Measurements from ENCODE around the gene MPDZ. TPM values are rescaled to one million over a fixed set of nuclear protein-coding genes. Genes with fewer than 3 reads are reported as not detected.
A peak's percentile ranks its signal among the peaks of the same experiment; 100 is the strongest.

Gene MPDZ
- total RNA-seq, 2 donors from 2014 or later = 26.9 to 61.5 TPM

DNA sequence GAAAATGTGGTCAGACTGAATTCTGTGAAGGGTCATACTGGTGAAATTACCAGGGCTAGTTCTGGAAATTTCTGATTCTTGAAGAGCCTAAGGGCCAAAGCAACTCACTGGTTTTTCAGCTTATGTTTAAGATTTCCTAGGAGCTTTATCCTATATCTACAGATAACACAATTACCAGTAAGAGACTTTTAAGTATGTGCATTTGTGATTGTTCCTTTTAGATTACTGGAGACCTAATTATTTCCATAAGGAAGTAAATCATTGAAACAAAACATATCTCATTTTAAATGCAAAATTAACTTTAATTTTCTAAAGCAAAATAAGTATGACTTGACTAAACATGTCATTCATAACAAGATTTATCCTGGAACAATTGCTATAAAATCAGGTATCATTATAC is 134.2 kb downstream of the MPDZ start:
- H3K9me3 ChIP-seq = no peaks in the 10 kb centered on the region
- no peak overlapping the region for H3K27ac ChIP-seq
- no peak overlapping the region for H3K4me3 ChIP-seq
- no peaks in the 10 kb centered on the region for H3K27me3 ChIP-seq (replicated peaks; ENCODE audit: insufficient read depth)
- no peaks in the 10 kb centered on the region for H3K4me1 ChIP-seq (replicated peaks)
- DNase-seq (ENCODE audit: low spot score) = no peak
- no peaks in the 10 kb centered on the region for H3K36me3 ChIP-seq
- TF ChIP-seq POLR2A (IDR thresholded peaks at IDR 0.05) (no peak), POLR2AphosphoS5 (IDR thresholded peaks at IDR 0.05) (no peak)
- TF ChIP-seq, protein P1, sequence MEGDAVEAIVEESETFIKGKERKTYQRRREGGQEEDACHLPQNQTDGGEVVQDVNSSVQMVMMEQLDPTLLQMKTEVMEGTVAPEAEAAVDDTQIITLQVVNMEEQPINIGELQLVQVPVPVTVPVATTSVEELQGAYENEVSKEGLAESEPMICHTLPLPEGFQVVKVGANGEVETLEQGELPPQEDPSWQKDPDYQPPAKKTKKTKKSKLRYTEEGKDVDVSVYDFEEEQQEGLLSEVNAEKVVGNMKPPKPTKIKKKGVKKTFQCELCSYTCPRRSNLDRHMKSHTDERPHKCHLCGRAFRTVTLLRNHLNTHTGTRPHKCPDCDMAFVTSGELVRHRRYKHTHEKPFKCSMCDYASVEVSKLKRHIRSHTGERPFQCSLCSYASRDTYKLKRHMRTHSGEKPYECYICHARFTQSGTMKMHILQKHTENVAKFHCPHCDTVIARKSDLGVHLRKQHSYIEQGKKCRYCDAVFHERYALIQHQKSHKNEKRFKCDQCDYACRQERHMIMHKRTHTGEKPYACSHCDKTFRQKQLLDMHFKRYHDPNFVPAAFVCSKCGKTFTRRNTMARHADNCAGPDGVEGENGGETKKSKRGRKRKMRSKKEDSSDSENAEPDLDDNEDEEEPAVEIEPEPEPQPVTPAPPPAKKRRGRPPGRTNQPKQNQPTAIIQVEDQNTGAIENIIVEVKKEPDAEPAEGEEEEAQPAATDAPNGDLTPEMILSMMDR (IDR thresholded peaks at IDR 0.05) = no peak
- intact Hi-C loops (cut with DNase I) = no loop called here

DNA sequence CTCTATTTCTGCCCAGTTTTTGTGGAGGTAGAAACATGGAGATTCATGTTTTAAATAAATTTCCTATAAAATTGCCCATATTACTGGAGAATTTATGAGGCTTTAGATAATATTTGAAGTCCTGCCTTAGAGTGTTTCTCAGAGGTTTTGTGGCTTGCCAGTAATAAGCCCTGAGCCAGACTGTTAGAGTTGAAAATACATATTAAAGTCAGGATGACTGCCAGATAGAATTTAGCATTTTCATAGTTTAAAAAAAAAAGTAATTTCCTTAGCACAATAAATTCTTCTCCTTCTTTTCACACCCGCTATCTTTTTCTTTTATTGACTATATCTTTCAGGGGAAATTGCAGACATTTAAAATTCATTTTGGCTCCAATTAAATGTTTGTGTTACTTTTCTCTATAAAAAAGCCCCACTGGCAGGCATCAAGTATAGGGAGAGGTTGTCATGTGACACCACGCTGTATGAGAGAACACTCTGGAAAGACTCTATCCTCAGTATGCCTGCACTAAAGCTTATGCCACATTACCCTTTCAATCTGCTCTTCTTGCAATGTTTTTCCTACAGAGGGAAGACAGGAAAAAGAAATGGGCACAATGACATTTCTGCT is 135.2 kb downstream of the MPDZ start:
- Histone ChIP-seq H3K9me3 (no peaks in the 10 kb centered on the region), H3K27me3 (replicated peaks; ENCODE audit: insufficient read depth) (no peaks in the 10 kb centered on the region), H3K27ac (peak overlapping the region in 1 of 2 donors; percentile 5), H3K36me3 (no peaks in the 10 kb centered on the region), H3K4me1 (replicated peaks) (no peaks in the 10 kb centered on the region), H3K4me3 (no peak overlapping the region)
- intact Hi-C loops (cut with DNase I) = no loop called here
- TF ChIP-seq POLR2A (IDR thresholded peaks at IDR 0.05) (no peak), POLR2AphosphoS5 (IDR thresholded peaks at IDR 0.05) (peak; percentile 11)
- TF ChIP-seq, protein P1 (IDR thresholded peaks at IDR 0.05) = no peak
- 21% methylated on average over 2 of the region's 2 CpGs for WGBS
- DNase-seq (ENCODE audit: low spot score) = no peak

DNA sequence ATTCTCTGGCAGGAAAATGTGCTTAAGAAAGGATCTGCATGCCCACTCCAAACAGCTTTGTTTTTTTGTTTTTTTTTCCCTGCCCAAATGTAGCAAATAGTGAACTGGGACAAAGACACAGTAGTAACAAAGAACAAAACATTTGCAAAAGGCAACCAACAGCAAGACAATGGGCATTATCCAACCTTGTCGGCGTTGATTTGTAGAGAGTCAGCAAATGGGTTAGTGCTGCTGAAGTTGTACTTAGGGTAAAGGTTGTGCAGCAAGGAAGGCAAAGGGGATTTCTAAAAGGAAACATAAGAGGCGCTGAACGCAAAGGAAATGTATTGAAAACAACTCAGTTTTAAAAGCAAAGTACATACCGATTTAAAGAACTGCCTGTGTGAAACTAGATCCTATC is 136.2 kb downstream of the MPDZ start:
- Histone ChIP-seq H3K9me3 (no peaks in the 10 kb centered on the region), H3K27ac (no peak overlapping the region), H3K4me1 (replicated peaks) (no peaks in the 10 kb centered on the region), H3K27me3 (replicated peaks; ENCODE audit: insufficient read depth) (no peaks in the 10 kb centered on the region), H3K4me3 (no peak overlapping the region), H3K36me3 (no peaks in the 10 kb centered on the region)
- WGBS = 57% methylated on average over 5 of the region's 5 CpGs
- TF ChIP-seq POLR2A (IDR thresholded peaks at IDR 0.05) (no peak), POLR2AphosphoS5 (IDR thresholded peaks at IDR 0.05) (no peak)
- TF ChIP-seq, protein P1 (IDR thresholded peaks at IDR 0.05) = no peak
- DNase-seq (ENCODE audit: low spot score) = no peak
- intact Hi-C loops (cut with DNase I) = no loop called here

DNA sequence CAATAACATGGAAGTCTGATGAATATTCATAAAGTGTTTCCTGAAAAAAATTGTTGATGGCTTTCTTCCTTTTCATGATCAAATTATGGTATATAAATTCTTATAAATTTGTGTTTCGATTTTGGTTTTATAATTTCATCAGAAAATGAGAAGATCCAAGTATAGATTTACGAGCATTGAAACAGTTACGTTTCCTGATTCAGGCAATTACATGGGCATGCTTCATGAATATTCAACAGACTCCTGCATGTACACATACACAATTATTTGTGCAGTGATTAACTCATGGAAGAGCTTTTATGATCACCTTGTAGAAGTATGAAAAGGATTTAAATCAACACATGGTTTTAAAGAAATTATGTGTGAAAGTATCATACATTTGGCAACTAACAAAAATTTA is 136.7 kb downstream of the MPDZ start:
- no peak overlapping the region for H3K4me3 ChIP-seq
- no peaks in the 10 kb centered on the region for H3K36me3 ChIP-seq
- H3K4me1 ChIP-seq (replicated peaks) = no peaks in the 10 kb centered on the region
- WGBS = 90% methylated on average over 3 of the region's 3 CpGs
- intact Hi-C loops (cut with DNase I) = no loop called here
- no peaks in the 10 kb centered on the region for H3K9me3 ChIP-seq
- no peaks in the 10 kb centered on the region for H3K27me3 ChIP-seq (replicated peaks; ENCODE audit: insufficient read depth)
- no peak for TF ChIP-seq POLR2AphosphoS5 (IDR thresholded peaks at IDR 0.05)
- TF ChIP-seq, protein P1 (IDR thresholded peaks at IDR 0.05) = no peak
- TF ChIP-seq POLR2A (IDR thresholded peaks at IDR 0.05) = no peak
- DNase-seq (ENCODE audit: low spot score) = no peak
- no peak overlapping the region for H3K27ac ChIP-seq

DNA sequence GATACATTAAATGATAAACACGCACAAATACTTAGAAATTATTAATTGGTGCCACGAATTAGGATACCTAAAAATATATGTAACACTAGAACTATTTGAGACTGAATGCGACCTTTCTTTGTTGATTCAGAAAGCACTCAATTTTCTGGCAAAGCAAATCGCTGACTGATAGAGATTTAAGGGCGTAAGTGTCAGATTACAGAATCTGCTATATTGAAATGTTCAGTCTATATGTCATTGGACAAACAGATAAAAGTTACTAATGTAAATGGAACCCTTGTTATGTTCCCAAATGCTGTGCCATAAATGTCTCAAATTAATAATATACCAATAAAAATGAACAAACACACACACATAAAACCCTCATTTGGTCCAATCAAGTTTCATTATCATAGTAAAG is 137.9 kb downstream of the MPDZ start:
- no peaks in the 10 kb centered on the region for H3K27me3 ChIP-seq (replicated peaks; ENCODE audit: insufficient read depth)
- H3K9me3 ChIP-seq = no peaks in the 10 kb centered on the region
- intact Hi-C loops (cut with DNase I) = no loop called here
- TF ChIP-seq POLR2A (IDR thresholded peaks at IDR 0.05) (no peak), POLR2AphosphoS5 (IDR thresholded peaks at IDR 0.05) (no peak)
- TF ChIP-seq, protein P1 (IDR thresholded peaks at IDR 0.05) = no peak
- 47% methylated on average over 5 of the region's 5 CpGs for WGBS
- no peaks in the 10 kb centered on the region for H3K36me3 ChIP-seq
- no peak overlapping the region for H3K4me3 ChIP-seq
- H3K27ac ChIP-seq = no peak overlapping the region
- DNase-seq (ENCODE audit: low spot score) = no peak
- no peaks in the 10 kb centered on the region for H3K4me1 ChIP-seq (replicated peaks)
